ENCODE measurements around the gene IL9. TPM values are rescaled to one million over a fixed set of nuclear protein-coding genes. Genes with fewer than 3 reads are reported as not detected.

IL9 gene
- total RNA-seq, 1 experiment from 2014 or later, result not detected

- BruUV-seq (replicated peaks), result no TSS peak
- no peaks in the 10 kb centered on the region for H3K4me1 ChIP-seq (ENCODE audit: insufficient read depth, low read length, poor library complexity, severe bottlenecking)
- intact Hi-C loops (cut with micrococcal nuclease; ENCODE audit: unreplicated experiment), result no loop called here
- H3K27ac ChIP-seq (ENCODE audit: low read depth, low read length, poor library complexity, severe bottlenecking), result no peak overlapping the region
- DNase-seq (ENCODE audit: low spot score), result no peak
- POLR2A ChIA-PET (ENCODE audit: low non-redundant PET), result no interaction called here
- CTCF ChIA-PET, result no interaction called here
- peaks cover 58% of the 10 kb centered on the region for H3K27me3 ChIP-seq (replicated peaks; ENCODE audit: insufficient read depth, low read depth, low read length, poor library complexity)
- no peak overlapping the region for H3K4me3 ChIP-seq (ENCODE audit: low read depth, low read length, poor library complexity, severe bottlenecking)
- no peaks in the 10 kb centered on the region for H3K9me3 ChIP-seq (ENCODE audit: low read depth, low read length, poor library complexity, severe bottlenecking)
- TF ChIP-seq CTCF (conservative IDR thresholded peaks at IDR 0.05; ENCODE audit: low read depth, low read length) (no peak), EZH2 (IDR thresholded peaks at IDR 0.05; ENCODE audit: borderline replicate concordance, low read depth, low read length, poor library complexity, severe bottlenecking) (no peak)
- H3K36me3 ChIP-seq (ENCODE audit: insufficient read depth, low read length, poor library complexity, severe bottlenecking), result no peaks in the 10 kb centered on the region
Measured at GRCh38 chr5:135851915-135852845, 43.5 kb downstream of the IL9 start.

- no TSS peak for BruUV-seq (replicated peaks)
- CTCF ChIA-PET, result no interaction called here
Measured at GRCh38 chr5:135851186-135851914, 44.3 kb downstream of the IL9 start.

GRCh38 chr5:135850671-135851070, 45.0 kb downstream of the IL9 start:
- H3K27me3 ChIP-seq (replicated peaks; ENCODE audit: insufficient read depth, low read depth, low read length, poor library complexity), result peaks cover 53% of the 10 kb centered on the region
- no peaks in the 10 kb centered on the region for H3K9me3 ChIP-seq (ENCODE audit: low read depth, low read length, poor library complexity, severe bottlenecking)
- no peak overlapping the region for H3K27ac ChIP-seq (ENCODE audit: low read depth, low read length, poor library complexity, severe bottlenecking)
- POLR2A ChIA-PET (ENCODE audit: low non-redundant PET), result no interaction called here
- CTCF ChIA-PET, result no interaction called here
- H3K4me3 ChIP-seq (ENCODE audit: low read depth, low read length, poor library complexity, severe bottlenecking), result no peak overlapping the region
- H3K4me1 ChIP-seq (ENCODE audit: insufficient read depth, low read length, poor library complexity, severe bottlenecking), result no peaks in the 10 kb centered on the region
- intact Hi-C loops (cut with micrococcal nuclease; ENCODE audit: unreplicated experiment), result no loop called here
- BruUV-seq (replicated peaks), result no TSS peak
- TF ChIP-seq EZH2 (IDR thresholded peaks at IDR 0.05; ENCODE audit: borderline replicate concordance, low read depth, low read length, poor library complexity, severe bottlenecking) (no peak), CTCF (conservative IDR thresholded peaks at IDR 0.05; ENCODE audit: low read depth, low read length) (no peak)
- no peak for DNase-seq (ENCODE audit: low spot score)
- H3K36me3 ChIP-seq (ENCODE audit: insufficient read depth, low read length, poor library complexity, severe bottlenecking), result no peaks in the 10 kb centered on the region

More at GRCh38 chr5:135851186-135851914, 44.3 kb downstream of the IL9 start:
- no peak overlapping the region for H3K27ac ChIP-seq (ENCODE audit: low read depth, low read length, poor library complexity, severe bottlenecking)
- peaks cover 55% of the 10 kb centered on the region for H3K27me3 ChIP-seq (replicated peaks; ENCODE audit: insufficient read depth, low read depth, low read length, poor library complexity)
- H3K36me3 ChIP-seq (ENCODE audit: insufficient read depth, low read length, poor library complexity, severe bottlenecking), result no peaks in the 10 kb centered on the region
- no peak overlapping the region for H3K4me3 ChIP-seq (ENCODE audit: low read depth, low read length, poor library complexity, severe bottlenecking)
- intact Hi-C loops (cut with micrococcal nuclease; ENCODE audit: unreplicated experiment), result no loop called here
- POLR2A ChIA-PET (ENCODE audit: low non-redundant PET), result no interaction called here
- no peaks in the 10 kb centered on the region for H3K4me1 ChIP-seq (ENCODE audit: insufficient read depth, low read length, poor library complexity, severe bottlenecking)
- TF ChIP-seq EZH2 (IDR thresholded peaks at IDR 0.05; ENCODE audit: borderline replicate concordance, low read depth, low read length, poor library complexity, severe bottlenecking), result no peak
- H3K9me3 ChIP-seq (ENCODE audit: low read depth, low read length, poor library complexity, severe bottlenecking), result no peaks in the 10 kb centered on the region
- DNase-seq (ENCODE audit: low spot score), result no peak

Data from A673 (cell line).